HCT116 (cell line): Measurements from ENCODE around the gene TMEM154. TPM values are rescaled to one million over a fixed set of nuclear protein-coding genes. Genes with fewer than 3 reads are reported as not detected.

Experiments used
- ATAC-seq: fragments of 200-7000 bp; cut with Tn5 transposase; 2 replicates; pipeline ENCODE4 v1.9.1; 2020; ENCODE audit warnings: mild to moderate bottlenecking, moderate library complexity
- BruUV-seq: library from RNA; stranded (reverse); fragments of 400-500 nt; replicated peaks from 2 replicates; lab custom pipeline; 2021; lab: Mats Ljungman, UMichigan
- CTCF ChIA-PET: fragments of 300-600 bp; sonication (Branson Sonifier 250); formaldehyde crosslinking; loops from one replicate; lab custom pipeline; 2021; ENCODE audit warnings: antibody characterized with exemption; lab: Charles Lee
- POLR2A ChIA-PET: fragments of 300-600, 350-600 bp; sonication (Branson Sonifier 250); formaldehyde crosslinking; loops from one replicate; lab custom pipeline; 2021; ENCODE audit warnings: antibody characterized with exemption; lab: Charles Lee
- RAD21 ChIA-PET, 2 experiments: fragments of 300-600 bp; sonication (Branson Sonifier 250); formaldehyde crosslinking; loops; one replicate each; lab custom pipeline; 2023; ENCODE audit warnings: low total read pairs in 2 of 2; ENCODE audit not compliant: uncharacterized antibody in 2 of 2, unreplicated experiment in 2 of 2, low non-redundant PET in 1 of 2; lab: Charles Lee
- DNase-seq: peaks from one replicate; pipeline ENCODE4 v3.0.0-alpha.2; 2010; ENCODE audit warnings: low read depth, low spot score
- H2AFZ ChIP-seq: fragments of 200-600 bp; shearing (Covaris generic), sonication (generic); 2 replicates; pipeline ENCODE4 v1.6.1; 2017; ENCODE audit warnings: low read depth, mixed run types, mixed read lengths, antibody characterized with exemption, low read length; ENCODE audit not compliant: poor library complexity, severe bottlenecking
- H3K27ac ChIP-seq: 2 replicates; pipeline ENCODE4 v1.5.1; 2012; ENCODE audit warnings: low read depth, low read length
- H3K27me3 ChIP-seq: fragments of 200-600 bp; sonication (generic); 2 replicates; pipeline ENCODE4 v1.6.1; 2016; ENCODE audit warnings: mixed run types, low read length, mixed read lengths; ENCODE audit not compliant: insufficient read depth
- H3K36me3 ChIP-seq, 2 experiments: fragments of 200-500 bp in 1 of 2; fragments of 200-600 bp in 1 of 2; sonication (Bioruptor generic) in 1 of 2; sonication (generic) in 1 of 2; 2 replicates each; pipeline versions ENCODE4 v1.5.1 to v1.6.1; 2014 to 2016; ENCODE audit warnings: low read length in 2 of 2, inconsistent platforms in 1 of 2, mixed read lengths in 1 of 2, mixed run types in 1 of 2; ENCODE audit not compliant: insufficient read depth in 2 of 2, control insufficient read depth in 1 of 2
- H3K4me1 ChIP-seq, 2 experiments: fragments of 200-600 bp in 1 of 2; sonication (generic) in 1 of 2; 2 replicates each; pipeline versions ENCODE4 v1.5.1 to v1.6.1; 2012 to 2017; ENCODE audit warnings: low read length in 2 of 2, inconsistent platforms in 1 of 2, mild to moderate bottlenecking in 1 of 2, mixed read lengths in 1 of 2, mixed run types in 1 of 2, moderate library complexity in 1 of 2; ENCODE audit not compliant: insufficient read depth in 2 of 2, control insufficient read depth in 1 of 2
- H3K4me2 ChIP-seq: fragments of 200-600 bp; sonication (generic); 2 replicates; pipeline ENCODE4 v1.6.1; 2017; ENCODE audit warnings: mixed run types, low read length, mixed read lengths
- H3K4me3 ChIP-seq, 2 experiments: fragments of 200-600 bp in 1 of 2; sonication (generic) in 1 of 2; replicated peaks in 1 of 2; 2 replicates each; pipeline ENCODE4 v1.5.1; 2011 to 2016; ENCODE audit warnings: low read length in 2 of 2, control low read depth in 1 of 2, low read depth in 1 of 2, mild to moderate bottlenecking in 1 of 2, mixed read lengths in 1 of 2, mixed run types in 1 of 2
- H3K79me2 ChIP-seq: fragments of 200-600 bp; sonication (generic); 2 replicates; pipeline ENCODE4 v1.6.1; 2017; ENCODE audit warnings: mild to moderate bottlenecking, mixed run types, low read length, moderate library complexity, mixed read lengths; ENCODE audit not compliant: insufficient read depth
- H3K9ac ChIP-seq: fragments of 200-600 bp; sonication (generic); 2 replicates; pipeline ENCODE4 v1.6.1; 2016; ENCODE audit warnings: low read length, mixed read lengths
- H3K9me2 ChIP-seq: fragments of 200-600 bp; sonication (generic), shearing (Covaris generic); 2 replicates; pipeline ENCODE4 v1.6.1; 2017; ENCODE audit warnings: mixed run types, mild to moderate bottlenecking, moderate library complexity; ENCODE audit not compliant: insufficient read depth
- H3K9me3 ChIP-seq, 2 experiments: fragments of 200-500 bp in 1 of 2; fragments of 200-600 bp in 1 of 2; sonication (Bioruptor generic) in 1 of 2; sonication (generic) in 1 of 2; 2 replicates each; pipeline ENCODE4 v1.6.1; 2014 to 2017; ENCODE audit warnings: low read length in 2 of 2, mixed read lengths in 2 of 2, inconsistent platforms in 1 of 2, low read depth in 1 of 2, mild to moderate bottlenecking in 1 of 2, mixed run types in 1 of 2, moderate library complexity in 1 of 2; ENCODE audit not compliant: control insufficient read depth in 1 of 2, insufficient read depth in 1 of 2
- H4K20me1 ChIP-seq: fragments of 200-600 bp; sonication (generic), shearing (Covaris generic); 2 replicates; pipeline ENCODE4 v1.6.1; 2017; ENCODE audit warnings: mixed run types, mild to moderate bottlenecking, moderate library complexity; ENCODE audit not compliant: insufficient read depth
- CBX3 ChIP-seq: IDR thresholded peaks from 2 replicates; pipeline ENCODE4 v1.6.1; 2012; ENCODE audit warnings: low read depth
- CTCF ChIP-seq, 3 experiments: fragments of 200-600 bp in 1 of 3; sonication (generic) in 1 of 3; IDR thresholded peaks in 2 of 3; conservative IDR thresholded peaks in 1 of 3; 2 replicates each; pipeline ENCODE4 v1.5.1; 2012 to 2017; ENCODE audit warnings: low read depth in 2 of 3, low read length in 2 of 3, antibody characterized with exemption in 1 of 3, borderline replicate concordance in 1 of 3, control low read depth in 1 of 3, mild to moderate bottlenecking in 1 of 3, mixed read lengths in 1 of 3, mixed run types in 1 of 3, moderate library complexity in 1 of 3; ENCODE audit not compliant: insufficient read depth in 1 of 3
- EGR1 ChIP-seq: IDR thresholded peaks from 2 replicates; pipeline ENCODE4 v1.6.1; 2012; ENCODE audit warnings: low read depth
- ELF1 ChIP-seq: IDR thresholded peaks from 2 replicates; pipeline ENCODE4 v1.6.1; 2012; ENCODE audit warnings: low read depth, borderline replicate concordance
- EZH2 ChIP-seq: fragments of 200-600 bp; sonication (generic); IDR thresholded peaks from 2 replicates; pipeline ENCODE4 v1.6.1; 2017; ENCODE audit warnings: antibody characterized with exemption, mixed run types
- JUND ChIP-seq: IDR thresholded peaks from 2 replicates; pipeline ENCODE4 v1.6.1; 2012
- POLR2AphosphoS5 ChIP-seq: IDR thresholded peaks from 2 replicates; pipeline ENCODE4 v1.6.1; 2011; ENCODE audit warnings: mild to moderate bottlenecking, low read depth, low read length, moderate library complexity
- RAD21 ChIP-seq: IDR thresholded peaks from 2 replicates; pipeline ENCODE4 v1.6.1; 2012; ENCODE audit warnings: low read depth, mild to moderate bottlenecking
- REST ChIP-seq: IDR thresholded peaks from 2 replicates; pipeline ENCODE4 v1.6.1; 2012; ENCODE audit warnings: low read depth
- SIN3A ChIP-seq: IDR thresholded peaks from 2 replicates; pipeline ENCODE4 v1.6.1; 2012; ENCODE audit warnings: low read depth
- SRF ChIP-seq: IDR thresholded peaks from 2 replicates; pipeline ENCODE4 v1.6.1; 2012; ENCODE audit warnings: low read depth
- TCF7L2 ChIP-seq: IDR thresholded peaks from 2 replicates; pipeline ENCODE4 v1.7.0; 2011; ENCODE audit warnings: borderline replicate concordance, inconsistent platforms; ENCODE audit not compliant: insufficient read depth, insufficient read length; ENCODE audit errors: extremely low read depth
- YY1 ChIP-seq: IDR thresholded peaks from 2 replicates; pipeline ENCODE4 v1.6.1; 2011; ENCODE audit warnings: low read length, low read depth, moderate library complexity, mild to moderate bottlenecking; ENCODE audit not compliant: insufficient replicate concordance; ENCODE audit errors: extremely low read depth
- ZFX ChIP-seq: fragments of 450-650 bp; IDR thresholded peaks from 2 replicates; pipeline ENCODE4 v1.6.1; 2017
- ZNF274 ChIP-seq: fragments of 200-500 bp; sonication (Bioruptor generic); IDR thresholded peaks from 2 replicates; pipeline ENCODE4 v1.6.1; 2014; ENCODE audit warnings: mild to moderate bottlenecking, low read depth, low read length, inconsistent platforms
- intact Hi-C: fragments of 100-400 bp; cut with micrococcal nuclease; formaldehyde crosslinking; loops from 2 replicates; pipeline ENCODE4 v1.10.0; 2022
- total RNA-seq: library from RNA; stranded (reverse); gene quantifications from one replicate; pipeline ENCODE4 v1.2.1, GENCODE V29; 2021; ENCODE audit not compliant: unreplicated experiment

TMEM154 gene
- total RNA-seq, 1 experiment from 2014 or later, result 2.4 TPM

- Histone ChIP-seq H3K4me2 (no peak overlapping the region), H4K20me1 (no peaks in the 10 kb centered on the region), H2AFZ (no peak overlapping the region), H3K27me3 (no peaks in the 10 kb centered on the region), H3K79me2 (no peaks in the 10 kb centered on the region), H3K9me2 (no peaks in the 10 kb centered on the region), H3K36me3 (no peaks in the 10 kb centered on the region), H3K4me3 (no peak overlapping the region), H3K9ac (no peak overlapping the region), H3K9me3 (no peaks in the 10 kb centered on the region)
- ChIA-PET CTCF (no interaction called here), RAD21 (no interaction called here), POLR2A (no interaction called here)
- ATAC-seq (no peak), DNase-seq (no peak)
- no TSS peak for BruUV-seq
- TF ChIP-seq TCF7L2 (no peak), ZNF274 (no peak), ZFX (no peak), ELF1 (no peak), SIN3A (no peak)
- TF ChIP-seq, all 23 proteins: peak for 0
- H3K4me1 ChIP-seq, result peaks cover 0 to 7% of the 10 kb centered on the region in 2 experiments; a peak in 1 of 4 replicates
- H3K27ac ChIP-seq, result no peak overlapping the region
- intact Hi-C loops, result no loop called here
These were observed 66.4 kb downstream of the TMEM154 start for GRCh38 chr4:152613351-152613750.

- intact Hi-C loops, result no loop called here
- ChIA-PET POLR2A (no interaction called here), CTCF (no interaction called here), RAD21 (no interaction called here)
- DNase-seq (no peak), ATAC-seq (no peak)
- no TSS peak for BruUV-seq
- Histone ChIP-seq H3K79me2 (no peaks in the 10 kb centered on the region), H3K9me3 (no peaks in the 10 kb centered on the region), H3K9ac (no peak overlapping the region), H2AFZ (no peak overlapping the region), H3K27ac (no peak overlapping the region), H3K4me3 (no peak overlapping the region), H3K9me2 (no peaks in the 10 kb centered on the region), H3K4me2 (no peak overlapping the region), H3K4me1 (peaks cover 0 to 7% of the 10 kb centered on the region in 2 experiments; a peak in 1 of 4 replicates), H4K20me1 (no peaks in the 10 kb centered on the region), H3K27me3 (peaks cover 6% of the 10 kb centered on the region; the same call in 1 of the 2 replicates), H3K36me3 (no peaks in the 10 kb centered on the region)
- TF ChIP-seq CBX3 (no peak), EZH2 (no peak), ZNF274 (no peak), REST (no peak), CTCF (IDR thresholded peaks at IDR 0.05 in 2 of 3, conservative IDR thresholded peaks at IDR 0.05 in 1 of 3; ENCODE audit: borderline replicate concordance in 1 of 3, insufficient read depth in 1 of 3, low read depth in 2 of 3, low read length in 2 of 3) (no peak), TCF7L2 (no peak), SIN3A (no peak), JUND (no peak), YY1 (no peak), RAD21 (no peak), EGR1 (no peak), SRF (no peak), POLR2AphosphoS5 (no peak)
These were observed 69.7 kb downstream of the TMEM154 start for GRCh38 chr4:152610131-152610530.
